HG03457 (cell line): ENCODE measurements around the gene TIMM10.

Experiments used
- ATAC-seq: cut with Tn5 transposase; IDR thresholded peaks from one replicate; pipeline ENCODE4 v1.9.1; 2021; ENCODE audit warnings: moderate number of reproducible peaks; ENCODE audit not compliant: unreplicated experiment

TIMM10 gene

GRCh38 chr11:57506522-57506921, 24.0 kb downstream of the TIMM10 start:
- ATAC-seq = no peak

GRCh38 chr11:57504511-57504910, 26.0 kb downstream of the TIMM10 start:
- ATAC-seq = no peak

- no peak for ATAC-seq
These were observed 27.7 kb downstream of the TIMM10 start for GRCh38 chr11:57502870-57503269.

- no peak for ATAC-seq
These were observed 28.2 kb downstream of the TIMM10 start for GRCh38 chr11:57502376-57502775.

- no peak for ATAC-seq
These were observed 28.6 kb downstream of the TIMM10 start for GRCh38 chr11:57501953-57502352.

- no peak for ATAC-seq
These were observed 29.6 kb downstream of the TIMM10 start for GRCh38 chr11:57500926-57501325.

- no peak for ATAC-seq
These were observed 30.0 kb downstream of the TIMM10 start for GRCh38 chr11:57500515-57500914.

- no peak for ATAC-seq
These were observed 30.5 kb downstream of the TIMM10 start for GRCh38 chr11:57499983-57500461.

- peak; percentile 85 for ATAC-seq
These were observed 31.1 kb downstream of the TIMM10 start for GRCh38 chr11:57499413-57499982.

- ATAC-seq = no peak
These were observed 32.0 kb downstream of the TIMM10 start for GRCh38 chr11:57498540-57498939.

GRCh38 chr11:57497303-57498247, 33.0 kb downstream of the TIMM10 start:
- ATAC-seq = no peak

- ATAC-seq = no peak
These were observed 34.3 kb downstream of the TIMM10 start for GRCh38 chr11:57496109-57496820.

GRCh38 chr11:57493507-57494503, 36.7 kb downstream of the TIMM10 start:
- ATAC-seq = no peak

- ATAC-seq = no peak
These were observed 39.0 kb downstream of the TIMM10 start for GRCh38 chr11:57491371-57492061.

- ATAC-seq = no peak
These were observed 39.9 kb downstream of the TIMM10 start for GRCh38 chr11:57490456-57491248.

- no peak for ATAC-seq
These were observed 42.5 kb downstream of the TIMM10 start for GRCh38 chr11:57487920-57488659.

- no peak for ATAC-seq
These were observed 43.4 kb downstream of the TIMM10 start for GRCh38 chr11:57487021-57487778.
